SU-DHL-6 (cell line): ENCODE data around the gene GSTM4.

ENCODE experiments used
- H2AFZ ChIP-seq: fragments of 200-600 bp; sonication (generic); 2 replicates; pipeline ENCODE4 v1.6.1; 2014; ENCODE audit warnings: low read depth, mild to moderate bottlenecking, moderate library complexity, mixed read lengths, antibody characterized with exemption, low read length; ENCODE audit not compliant: severe bottlenecking
- H3F3A ChIP-seq: fragments of 200-600 bp; shearing (Covaris generic); 2 replicates; pipeline ENCODE4 v1.6.0; 2016; ENCODE audit warnings: antibody characterized with exemption, mild to moderate bottlenecking; ENCODE audit not compliant: insufficient read depth
- H3K27ac ChIP-seq: fragments of 200-600 bp; sonication (generic); 2 replicates; pipeline ENCODE4 v1.5.1; 2016; ENCODE audit warnings: low read depth, mild to moderate bottlenecking, low read length, moderate library complexity, mixed read lengths
- H3K27me3 ChIP-seq: fragments of 200-600 bp; sonication (generic), shearing (Covaris generic); 2 replicates; pipeline ENCODE4 v1.6.0; 2014; ENCODE audit warnings: mild to moderate bottlenecking, low read length
- H3K36me3 ChIP-seq: fragments of 200-600 bp; sonication (generic); 2 replicates; pipeline ENCODE4 v1.6.1; 2014; ENCODE audit warnings: mild to moderate bottlenecking, low read length, mixed read lengths
- H3K4me2 ChIP-seq: fragments of 300-600, 200-600 bp; shearing (Covaris generic), sonication (generic); 2 replicates; pipeline ENCODE4 v1.6.0; 2014; ENCODE audit warnings: low read length, low read depth, mild to moderate bottlenecking; ENCODE audit not compliant: poor library complexity, severe bottlenecking
- H3K4me3 ChIP-seq: fragments of 200-600 bp; sonication (generic); 2 replicates; pipeline ENCODE4 v1.5.1; 2014; ENCODE audit warnings: antibody characterized with exemption, low read length, mild to moderate bottlenecking, mixed read lengths; ENCODE audit not compliant: insufficient read depth, poor library complexity, severe bottlenecking
- H3K79me2 ChIP-seq: fragments of 200-600 bp; sonication (generic); 2 replicates; pipeline ENCODE4 v1.6.1; 2014; ENCODE audit warnings: mild to moderate bottlenecking, low read length, moderate library complexity; ENCODE audit not compliant: insufficient read depth
- H3K9ac ChIP-seq: fragments of 200-600 bp; sonication (generic); 2 replicates; pipeline ENCODE4 v1.7.0; 2014; ENCODE audit warnings: mild to moderate bottlenecking, low read length
- H3K9me2 ChIP-seq: fragments of 200-600 bp; sonication (generic); replicated peaks from 2 replicates; pipeline ENCODE4 v1.6.1; 2014; ENCODE audit warnings: low read length; ENCODE audit not compliant: insufficient read depth
- H3K9me3 ChIP-seq: fragments of 200-600 bp; sonication (generic); 2 replicates; pipeline ENCODE4 v1.6.1; 2014; ENCODE audit warnings: low read length, mixed read lengths; ENCODE audit not compliant: insufficient read depth
- H4K20me1 ChIP-seq: fragments of 200-600 bp; sonication (generic); 2 replicates; pipeline ENCODE4 v1.6.1; 2014; ENCODE audit warnings: low read depth, mild to moderate bottlenecking, antibody characterized with exemption, low read length, moderate library complexity, mixed read lengths
- EZH2phosphoT487 ChIP-seq: fragments of 200-600 bp; sonication (generic), shearing (Covaris generic); conservative IDR thresholded peaks from 2 replicates; pipeline ENCODE4 v1.6.1; 2018; ENCODE audit warnings: mild to moderate bottlenecking, antibody characterized with exemption, low read length, moderate library complexity, mixed read lengths
- TF ChIP-seq, protein P1 (sequence below): fragments of 200-600 bp; sonication (generic); IDR thresholded peaks from one replicate; pipeline ENCODE4 v1.5.1; 2017; ENCODE audit warnings: antibody characterized with exemption, mild to moderate bottlenecking, low read length, moderate library complexity; ENCODE audit not compliant: insufficient read depth, poor library complexity, severe bottlenecking

The GSTM4 gene

DNA sequence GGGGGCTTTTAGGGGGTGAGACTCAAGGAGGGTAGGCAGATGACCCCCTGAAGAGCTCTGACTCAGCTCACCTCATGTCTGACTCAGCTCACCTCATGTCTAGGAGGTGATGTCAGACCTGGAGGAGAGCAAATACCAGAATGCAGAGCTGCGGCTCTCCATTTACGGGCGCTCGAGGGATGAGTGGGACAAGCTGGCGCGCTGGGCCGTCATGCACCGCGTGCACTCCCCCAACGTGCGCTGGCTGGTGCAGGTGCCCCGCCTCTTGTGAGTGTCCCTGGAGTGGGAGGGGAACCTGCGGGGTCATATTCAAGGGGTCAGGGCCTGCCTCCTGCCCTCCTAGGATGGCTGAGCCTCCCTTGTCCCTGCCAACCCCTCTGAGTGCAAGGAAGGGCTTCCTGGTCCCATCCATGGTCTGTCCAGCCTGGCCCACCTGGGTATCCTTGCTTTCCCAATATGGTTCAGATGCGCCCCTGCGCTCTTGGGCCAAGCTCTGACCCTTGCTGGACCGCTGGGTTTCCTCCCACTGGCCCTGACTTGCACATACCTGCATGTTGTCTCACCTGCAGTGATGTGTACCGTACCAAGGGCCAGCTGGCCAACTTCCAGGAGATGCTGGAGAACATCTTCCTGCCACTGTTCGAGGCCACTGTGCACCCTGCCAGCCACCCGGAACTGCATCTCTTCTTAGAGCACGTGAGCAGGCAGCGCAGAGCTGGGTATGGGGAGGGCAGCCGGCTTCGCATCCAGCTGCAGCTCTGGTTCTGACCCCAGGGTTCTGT, 27.2 kb upstream of the GSTM4 start:
- H3K4me2 ChIP-seq = no peak overlapping the region
- H3F3A ChIP-seq = no peaks in the 10 kb centered on the region
- no peaks in the 10 kb centered on the region for H3K9me2 ChIP-seq
- no peak overlapping the region for H3K27ac ChIP-seq
- H3K36me3 ChIP-seq = no peaks in the 10 kb centered on the region
- no peaks in the 10 kb centered on the region for H4K20me1 ChIP-seq
- no peak for TF ChIP-seq EZH2phosphoT487
- TF ChIP-seq, protein P1, sequence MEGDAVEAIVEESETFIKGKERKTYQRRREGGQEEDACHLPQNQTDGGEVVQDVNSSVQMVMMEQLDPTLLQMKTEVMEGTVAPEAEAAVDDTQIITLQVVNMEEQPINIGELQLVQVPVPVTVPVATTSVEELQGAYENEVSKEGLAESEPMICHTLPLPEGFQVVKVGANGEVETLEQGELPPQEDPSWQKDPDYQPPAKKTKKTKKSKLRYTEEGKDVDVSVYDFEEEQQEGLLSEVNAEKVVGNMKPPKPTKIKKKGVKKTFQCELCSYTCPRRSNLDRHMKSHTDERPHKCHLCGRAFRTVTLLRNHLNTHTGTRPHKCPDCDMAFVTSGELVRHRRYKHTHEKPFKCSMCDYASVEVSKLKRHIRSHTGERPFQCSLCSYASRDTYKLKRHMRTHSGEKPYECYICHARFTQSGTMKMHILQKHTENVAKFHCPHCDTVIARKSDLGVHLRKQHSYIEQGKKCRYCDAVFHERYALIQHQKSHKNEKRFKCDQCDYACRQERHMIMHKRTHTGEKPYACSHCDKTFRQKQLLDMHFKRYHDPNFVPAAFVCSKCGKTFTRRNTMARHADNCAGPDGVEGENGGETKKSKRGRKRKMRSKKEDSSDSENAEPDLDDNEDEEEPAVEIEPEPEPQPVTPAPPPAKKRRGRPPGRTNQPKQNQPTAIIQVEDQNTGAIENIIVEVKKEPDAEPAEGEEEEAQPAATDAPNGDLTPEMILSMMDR = no peak
- no peak overlapping the region for H3K4me3 ChIP-seq
- H3K27me3 ChIP-seq = no peaks in the 10 kb centered on the region
- 0 out of 2 replicates have a peak, but pooled peaks cover 2% of the 10 kb centered on the region for H3K79me2 ChIP-seq
- no peaks in the 10 kb centered on the region for H3K9me3 ChIP-seq
- no peak overlapping the region for H2AFZ ChIP-seq
- H3K9ac ChIP-seq = no peak overlapping the region

DNA sequence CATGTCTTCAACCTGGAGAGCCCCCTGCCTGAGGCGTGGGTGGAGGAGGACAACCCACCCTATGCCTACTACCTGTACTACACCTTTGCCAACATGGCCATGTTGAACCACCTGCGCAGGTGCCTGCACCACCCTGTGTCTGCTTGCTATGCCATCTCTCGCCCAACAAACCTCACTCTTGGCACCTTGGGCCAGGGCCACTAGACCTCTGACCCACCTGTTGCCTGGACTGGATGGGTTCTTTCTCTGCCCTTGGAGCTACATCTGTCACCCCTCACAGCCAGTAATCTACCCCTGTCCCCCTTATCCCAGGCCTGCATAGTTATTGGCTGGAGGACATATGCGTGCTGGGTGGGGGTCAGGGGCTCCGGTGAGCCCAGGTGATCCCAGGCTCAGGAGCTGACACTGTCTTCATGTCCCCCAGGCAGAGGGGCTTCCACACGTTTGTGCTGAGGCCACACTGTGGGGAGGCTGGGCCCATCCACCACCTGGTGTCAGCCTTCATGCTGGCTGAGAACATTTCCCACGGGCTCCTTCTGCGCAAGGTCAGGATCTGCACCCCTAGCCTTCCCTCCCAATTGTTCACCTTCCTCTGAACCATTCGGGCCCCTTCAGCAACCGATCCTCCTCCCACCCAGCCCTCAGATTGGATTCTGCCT, 26.4 kb upstream of the GSTM4 start:
- no peaks in the 10 kb centered on the region for H3F3A ChIP-seq
- H3K4me3 ChIP-seq = no peak overlapping the region
- H3K27ac ChIP-seq = no peak overlapping the region
- no peaks in the 10 kb centered on the region for H4K20me1 ChIP-seq
- no peaks in the 10 kb centered on the region for H3K79me2 ChIP-seq
- no peaks in the 10 kb centered on the region for H3K9me2 ChIP-seq
- TF ChIP-seq, protein P1 = no peak
- H2AFZ ChIP-seq = no peak overlapping the region
- no peaks in the 10 kb centered on the region for H3K9me3 ChIP-seq
- no peaks in the 10 kb centered on the region for H3K36me3 ChIP-seq
- H3K9ac ChIP-seq = no peak overlapping the region
- no peaks in the 10 kb centered on the region for H3K27me3 ChIP-seq
- H3K4me2 ChIP-seq = no peak overlapping the region

DNA sequence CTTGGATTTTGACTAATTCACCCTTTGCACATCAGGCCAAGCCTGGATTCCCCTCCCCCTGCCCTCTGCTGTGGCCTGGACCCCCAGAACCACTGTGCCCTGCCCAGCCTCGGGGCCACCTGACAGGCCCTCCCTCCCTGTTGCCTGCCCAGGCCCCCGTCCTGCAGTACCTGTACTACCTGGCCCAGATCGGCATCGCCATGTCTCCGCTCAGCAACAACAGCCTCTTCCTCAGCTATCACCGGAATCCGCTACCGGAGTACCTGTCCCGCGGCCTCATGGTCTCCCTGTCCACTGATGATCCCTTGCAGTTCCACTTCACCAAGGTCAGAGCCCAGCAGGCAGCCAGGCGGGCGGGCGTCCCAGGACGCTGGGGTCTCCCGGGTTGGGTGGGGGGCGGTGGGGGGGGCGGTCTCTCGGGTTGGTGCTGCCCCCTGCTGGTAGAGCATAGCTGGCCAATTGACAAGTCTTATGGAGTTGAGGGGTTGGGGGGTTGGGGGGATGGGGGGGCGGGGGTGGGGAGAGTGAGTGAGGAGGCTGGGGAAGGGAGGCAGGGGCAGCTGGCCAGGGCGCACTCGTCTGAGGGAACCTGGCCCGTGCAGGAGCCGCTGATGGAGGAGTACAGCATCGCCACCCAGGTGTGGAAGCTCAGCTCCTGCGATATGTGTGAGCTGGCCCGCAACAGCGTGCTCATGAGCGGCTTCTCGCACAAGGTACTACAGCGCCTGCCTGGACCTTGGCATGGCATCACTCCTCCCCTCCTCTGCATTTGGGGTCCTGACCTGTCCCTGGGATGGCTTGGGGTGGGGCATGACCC, 25.6 kb upstream of the GSTM4 start:
- H3K36me3 ChIP-seq = no peaks in the 10 kb centered on the region
- H3K9me3 ChIP-seq = no peaks in the 10 kb centered on the region
- no peak overlapping the region for H3K4me3 ChIP-seq
- no peak overlapping the region for H3K4me2 ChIP-seq
- H3K9ac ChIP-seq = no peak overlapping the region
- no peak for TF ChIP-seq EZH2phosphoT487
- TF ChIP-seq, protein P1 = no peak
- no peaks in the 10 kb centered on the region for H3K27me3 ChIP-seq
- no peak overlapping the region for H2AFZ ChIP-seq
- H3K9me2 ChIP-seq = no peaks in the 10 kb centered on the region
- no peaks in the 10 kb centered on the region for H3K79me2 ChIP-seq
- H4K20me1 ChIP-seq = no peaks in the 10 kb centered on the region
- H3K27ac ChIP-seq = no peak overlapping the region
- H3F3A ChIP-seq = no peaks in the 10 kb centered on the region
